ENCODE results near the gene MTF2. TPM values are rescaled to one million over a fixed set of nuclear protein-coding genes. Genes with fewer than 3 reads are reported as not detected.

The MTF2 gene
- total RNA-seq, 1 experiment from 2014 or later: 110 TPM

GRCh38 chr1:93143769-93144168 lies 64.7 kb downstream of the MTF2 start:
- no peak overlapping the region for H3K4ac ChIP-seq (ENCODE audit: low read depth, low read length)
- H3K9me3 ChIP-seq (ENCODE audit: control insufficient read depth, low read depth, low read length): no peaks in the 10 kb centered on the region
- H4K91ac ChIP-seq (ENCODE audit: insufficient read length, low read depth, low read length): no peak overlapping the region
- H3K9ac ChIP-seq (ENCODE audit: extremely low read depth, insufficient read length, low read length): no peak overlapping the region
- H4K8ac ChIP-seq (replicated peaks; ENCODE audit: insufficient read length, low read depth, low read length): no peak overlapping the region
- H2AK5ac ChIP-seq (ENCODE audit: insufficient read length, low read length): no peak overlapping the region
- no peak overlapping the region for H2AFZ ChIP-seq (ENCODE audit: low read length)
- no peak overlapping the region for H3K23ac ChIP-seq (ENCODE audit: insufficient read length, low read depth, low read length)
- no peak overlapping the region for H2BK5ac ChIP-seq (ENCODE audit: insufficient read length, low read length)
- no peak overlapping the region for H3K4me3 Mint-ChIP-seq
- peaks cover 2% of the 10 kb centered on the region for H3K79me1 ChIP-seq (ENCODE audit: insufficient read depth, low read depth, low read length, poor library complexity, severe bottlenecking)
- no peak overlapping the region for H3K56ac ChIP-seq (ENCODE audit: insufficient read length, low read depth, low read length)
- no CpG with 5 or more reads among the region's 4 CpGs for WGBS (ENCODE audit: extremely low coverage, insufficient read length, low lambda C conversion rate)
- H3K27ac ChIP-seq (ENCODE audit: insufficient read length, low read depth, low read length): no peak overlapping the region
- no peaks in the 10 kb centered on the region for H3K23me2 ChIP-seq (ENCODE audit: insufficient read length, low read depth, low read length, poor library complexity, severe bottlenecking)
- H3K27me3 ChIP-seq (ENCODE audit: insufficient read depth, low read length): no peaks in the 10 kb centered on the region
- H3K4me1 ChIP-seq (ENCODE audit: insufficient read depth, low read length): no peaks in the 10 kb centered on the region
- no peaks in the 10 kb centered on the region for H3K79me2 ChIP-seq (ENCODE audit: insufficient read depth, low read length)
- H2BK12ac ChIP-seq (ENCODE audit: insufficient read length, low read depth, low read length): no peak overlapping the region
- no peak for DNase-seq
- no peak overlapping the region for H3K18ac ChIP-seq (ENCODE audit: insufficient read length, low read depth, low read length)
- H3K9me3 Mint-ChIP-seq: no peaks in the 10 kb centered on the region
- no peak for TF ChIP-seq CTCF (conservative IDR thresholded peaks at IDR 0.05)
- H2BK20ac ChIP-seq (ENCODE audit: low read depth, low read length, poor library complexity, severe bottlenecking): no peak overlapping the region
- no peak overlapping the region for H3T11ph ChIP-seq (ENCODE audit: low read length)
- H3K14ac ChIP-seq (ENCODE audit: insufficient read depth, low read length): no peak overlapping the region
- no peak overlapping the region for H2BK15ac ChIP-seq (ENCODE audit: low read depth, low read length)
- H4K5ac ChIP-seq (ENCODE audit: insufficient read length, low read depth, low read length): no peak overlapping the region
- H3K27ac Mint-ChIP-seq: no peak overlapping the region
- H3K36me3 Mint-ChIP-seq (ENCODE audit: insufficient read depth in 1 of 3, low read depth in 3 of 3): peaks cover 9 to 32% (median 31%) of the 10 kb centered on the region in 3 experiments
- H4K20me1 ChIP-seq (ENCODE audit: control insufficient read depth, insufficient read depth, insufficient read length): no peaks in the 10 kb centered on the region
- no peak overlapping the region for H3K4me2 ChIP-seq (ENCODE audit: insufficient read depth, insufficient read length, low read length)
- no peaks in the 10 kb centered on the region; the same call in 1 of the 2 replicates for H3K27me3 Mint-ChIP-seq (ENCODE audit: low read depth)
- H2BK120ac ChIP-seq (ENCODE audit: low read depth, low read length, poor library complexity, severe bottlenecking): no peak overlapping the region
- H3K4me1 Mint-ChIP-seq: no peaks in the 10 kb centered on the region; a peak in 1 of 4 replicates
